HepG2 (cell line): ENCODE results near the gene ADAMTSL4. TPM values are rescaled to one million over a fixed set of nuclear protein-coding genes. Genes with fewer than 3 reads are reported as not detected.

Experiments
- ELF3 ChIP-seq: IDR thresholded peaks from 2 replicates; pipeline ENCODE4 v1.6.1; 2016; ENCODE audit warnings: missing genetic modification reagents, missing compliant biosample characterization
- FOXA3 ChIP-seq: IDR thresholded peaks from 2 replicates; pipeline ENCODE4 v1.6.1; 2016; ENCODE audit warnings: missing genetic modification reagents, missing compliant biosample characterization
- MED13 ChIP-seq: sonication (generic); formaldehyde crosslinking; IDR thresholded peaks from 2 replicates; pipeline ENCODE4 v1.5.0; 2020; ENCODE audit warnings: missing genetic modification reagents
- MIXL1 ChIP-seq: IDR thresholded peaks from 2 replicates; pipeline ENCODE4 v1.6.1; 2016
- RAD51 ChIP-seq: fragments of 450-650 bp; IDR thresholded peaks from 2 replicates; pipeline ENCODE4 v1.6.1; 2016; ENCODE audit warnings: borderline replicate concordance
- SOX13 ChIP-seq, 3 experiments: fragments of 450-650 bp in 1 of 3; sonication (generic) in 1 of 3; formaldehyde crosslinking in 1 of 3; IDR thresholded peaks in 2 of 3; conservative IDR thresholded peaks in 1 of 3; 2 replicates each; pipeline versions ENCODE4 v1.5.0 to v1.6.1; 2016 to 2020; ENCODE audit warnings: antibody characterized with exemption in 1 of 3, mild to moderate bottlenecking in 1 of 3, missing compliant biosample characterization in 1 of 3, missing genetic modification reagents in 1 of 3, moderate library complexity in 1 of 3
- ZBTB14 ChIP-seq: sonication (generic); formaldehyde crosslinking; IDR thresholded peaks from 2 replicates; pipeline ENCODE4 v1.4.0; 2020; ENCODE audit warnings: missing genetic modification reagents
- ZBTB21 ChIP-seq: sonication (generic); formaldehyde crosslinking; IDR thresholded peaks from 2 replicates; pipeline ENCODE4 v1.4.0; 2020; ENCODE audit warnings: missing genetic modification reagents
- ZBTB46 ChIP-seq: sonication (generic); formaldehyde crosslinking; IDR thresholded peaks from 2 replicates; pipeline ENCODE4 v1.4.0; 2020; ENCODE audit warnings: mild to moderate bottlenecking, missing genetic modification reagents, borderline replicate concordance
- ZFP36L1 ChIP-seq: sonication (generic); formaldehyde crosslinking; IDR thresholded peaks from 2 replicates; pipeline ENCODE4 v1.8.0; 2022; ENCODE audit warnings: mild to moderate bottlenecking, missing genetic modification reagents, moderate library complexity
- ZMAT3 ChIP-seq: sonication (generic); formaldehyde crosslinking; conservative IDR thresholded peaks from 2 replicates; pipeline ENCODE4 v1.7.0; 2021; ENCODE audit warnings: missing genetic modification reagents
- ZMYM4 ChIP-seq: sonication (generic); formaldehyde crosslinking; IDR thresholded peaks from 2 replicates; pipeline ENCODE4 v1.8.1; 2023; ENCODE audit warnings: mild to moderate bottlenecking, missing genetic modification reagents
- ZNF296 ChIP-seq: sonication (generic); formaldehyde crosslinking; conservative IDR thresholded peaks from 2 replicates; pipeline ENCODE4 v1.5.0; 2020; ENCODE audit warnings: mild to moderate bottlenecking, missing genetic modification reagents
- ZNF432 ChIP-seq: sonication (generic); formaldehyde crosslinking; IDR thresholded peaks from 2 replicates; pipeline ENCODE4 v1.5.0; 2020; ENCODE audit warnings: missing genetic modification reagents, mild to moderate bottlenecking, borderline replicate concordance
- ZNF746 ChIP-seq: sonication (generic); formaldehyde crosslinking; IDR thresholded peaks from 2 replicates; pipeline ENCODE4 v1.8.0; 2022; ENCODE audit warnings: mild to moderate bottlenecking, missing genetic modification reagents
- ZNF879 ChIP-seq: sonication (generic); formaldehyde crosslinking; IDR thresholded peaks from 2 replicates; pipeline ENCODE4 v1.8.1; 2023; ENCODE audit warnings: missing genetic modification reagents
- polyA plus RNA-seq, 8 experiments: library from polyadenylated mRNA; depleted of rRNA in 3 of 8; stranded (reverse) in 7 of 8; unstranded in 1 of 8; fragments of >200 nt; fragmentation: Illumina TruSeq in 4 of 8; extraction: Trizol in 4 of 8; gene quantifications; 2 replicates each; pipeline versions ENCODE4 v1.2.1 to v1.2.3, GENCODE V29; 2011 to 2016; ENCODE audit warnings: low read depth in 4 of 8, missing spikeins in 1 of 8, mixed read lengths in 1 of 8; ENCODE audit not compliant: insufficient read depth in 1 of 8
- total RNA-seq, 5 experiments: library from RNA; depleted of rRNA; stranded (reverse); fragments of >200 nt; fragmentation: Illumina TruSeq; extraction: Trizol; gene quantifications; 2 replicates each; pipeline ENCODE4 v1.2.3, GENCODE V29; 2016; ENCODE audit warnings: low read depth in 1 of 5
- TF ChIP-seq, protein P1 (sequence below): IDR thresholded peaks from 2 replicates; pipeline ENCODE4 v1.6.1; 2016; ENCODE audit warnings: mild to moderate bottlenecking
- TF ChIP-seq, protein P2 (sequence below), 2 experiments: sonication (generic) in 1 of 2; formaldehyde crosslinking in 1 of 2; IDR thresholded peaks; 2 replicates each; pipeline versions ENCODE4 v1.5.1 to v1.6.1; 2011 to 2020; ENCODE audit warnings: borderline replicate concordance in 1 of 2, low read depth in 1 of 2, low read length in 1 of 2, mild to moderate bottlenecking in 1 of 2, missing genetic modification reagents in 1 of 2, moderate library complexity in 1 of 2
- TF ChIP-seq, protein P3 (sequence below): sonication (generic); formaldehyde crosslinking; IDR thresholded peaks from 2 replicates; pipeline ENCODE4 v1.5.0; 2020; ENCODE audit warnings: missing genetic modification reagents, mild to moderate bottlenecking, borderline replicate concordance

Gene ADAMTSL4
- total and polyA plus RNA-seq, 2 of the 13 experiments (the other 11 are each of a cell fraction or from before 2014, with no cell fraction given) = 3.9 to 16.4 TPM

- TF ChIP-seq ZBTB14 = 0 out of 2 replicates have a peak, but pooled peaks have one; percentile 20
- TF ChIP-seq, protein P1, sequence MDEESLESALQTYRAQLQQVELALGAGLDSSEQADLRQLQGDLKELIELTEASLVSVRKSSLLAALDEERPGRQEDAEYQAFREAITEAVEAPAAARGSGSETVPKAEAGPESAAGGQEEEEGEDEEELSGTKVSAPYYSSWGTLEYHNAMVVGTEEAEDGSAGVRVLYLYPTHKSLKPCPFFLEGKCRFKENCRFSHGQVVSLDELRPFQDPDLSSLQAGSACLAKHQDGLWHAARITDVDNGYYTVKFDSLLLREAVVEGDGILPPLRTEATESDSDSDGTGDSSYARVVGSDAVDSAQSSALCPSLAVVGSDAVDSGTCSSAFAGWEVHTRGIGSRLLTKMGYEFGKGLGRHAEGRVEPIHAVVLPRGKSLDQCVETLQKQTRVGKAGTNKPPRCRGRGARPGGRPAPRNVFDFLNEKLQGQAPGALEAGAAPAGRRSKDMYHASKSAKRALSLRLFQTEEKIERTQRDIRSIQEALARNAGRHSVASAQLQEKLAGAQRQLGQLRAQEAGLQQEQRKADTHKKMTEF (CRISPR knock-in tag) = no peak
- no peak for TF ChIP-seq ZBTB21 (CRISPR knock-in tag)
- TF ChIP-seq, protein P2, sequence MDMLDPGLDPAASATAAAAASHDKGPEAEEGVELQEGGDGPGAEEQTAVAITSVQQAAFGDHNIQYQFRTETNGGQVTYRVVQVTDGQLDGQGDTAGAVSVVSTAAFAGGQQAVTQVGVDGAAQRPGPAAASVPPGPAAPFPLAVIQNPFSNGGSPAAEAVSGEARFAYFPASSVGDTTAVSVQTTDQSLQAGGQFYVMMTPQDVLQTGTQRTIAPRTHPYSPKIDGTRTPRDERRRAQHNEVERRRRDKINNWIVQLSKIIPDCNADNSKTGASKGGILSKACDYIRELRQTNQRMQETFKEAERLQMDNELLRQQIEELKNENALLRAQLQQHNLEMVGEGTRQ (IDR thresholded peaks at IDR 0.05; ENCODE audit: low read depth, low read length) = no peak
- TF ChIP-seq, protein P2 (CRISPR knock-in tag; IDR thresholded peaks at IDR 0.05; ENCODE audit: borderline replicate concordance) = no peak
- no peak for TF ChIP-seq ZNF432
- TF ChIP-seq FOXA3 (CRISPR knock-in tag) = peak; percentile 68
- no peak for TF ChIP-seq ZNF296 (CRISPR knock-in tag)
- TF ChIP-seq, protein P3, sequence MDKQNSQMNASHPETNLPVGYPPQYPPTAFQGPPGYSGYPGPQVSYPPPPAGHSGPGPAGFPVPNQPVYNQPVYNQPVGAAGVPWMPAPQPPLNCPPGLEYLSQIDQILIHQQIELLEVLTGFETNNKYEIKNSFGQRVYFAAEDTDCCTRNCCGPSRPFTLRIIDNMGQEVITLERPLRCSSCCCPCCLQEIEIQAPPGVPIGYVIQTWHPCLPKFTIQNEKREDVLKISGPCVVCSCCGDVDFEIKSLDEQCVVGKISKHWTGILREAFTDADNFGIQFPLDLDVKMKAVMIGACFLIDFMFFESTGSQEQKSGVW (CRISPR knock-in tag) = no peak
- 0 out of 2 replicates have a peak, but pooled peaks have one; percentile 23 for TF ChIP-seq ZMAT3 (CRISPR knock-in tag)
- TF ChIP-seq ZMYM4 (CRISPR knock-in tag) = no peak
- TF ChIP-seq ZFP36L1 = no peak
- no peak for TF ChIP-seq SOX13 (IDR thresholded peaks at IDR 0.05)
- no peak for TF ChIP-seq SOX13 (CRISPR knock-in tag; conservative IDR thresholded peaks at IDR 0.05 in 1 of 2, IDR thresholded peaks at IDR 0.05 in 1 of 2)
- no peak for TF ChIP-seq ZBTB46
- TF ChIP-seq MIXL1 (CRISPR knock-in tag) = no peak; the same call in 1 of the 2 replicates
- no peak for TF ChIP-seq MED13
- TF ChIP-seq ELF3 (CRISPR knock-in tag) = no peak
- no peak for TF ChIP-seq ZNF746
- TF ChIP-seq RAD51 = no peak
- no peak for TF ChIP-seq ZNF879
Observed at GRCh38 chr1:150575518-150576366, 26.5 kb downstream of the ADAMTSL4 start (continued).
